Measurements from ENCODE around the gene PPM1J.

PPM1J gene

GRCh38 chr1:112692681-112693080 lies 22.5 kb downstream of the PPM1J start:
- FAIRE-seq, result no peak
- DNase-seq (ENCODE audit: low spot score), result no peak

- no peak for DNase-seq (ENCODE audit: low spot score)
- FAIRE-seq, result no peak
Measured at GRCh38 chr1:112689842-112690237, 25.3 kb downstream of the PPM1J start.

GRCh38 chr1:112689196-112689841 lies 25.8 kb downstream of the PPM1J start:
- no peak for DNase-seq (ENCODE audit: low spot score)
- no peak for FAIRE-seq

GRCh38 chr1:112688781-112689193 lies 26.3 kb downstream of the PPM1J start:
- DNase-seq (ENCODE audit: low spot score) (no peak), FAIRE-seq (no peak)

GRCh38 chr1:112687785-112688496 lies 27.2 kb downstream of the PPM1J start:
- DNase-seq (ENCODE audit: low spot score) (no peak), FAIRE-seq (no peak)

GRCh38 chr1:112687361-112687760 lies 27.8 kb downstream of the PPM1J start:
- no peak for FAIRE-seq

GRCh38 chr1:112686835-112687234 lies 28.3 kb downstream of the PPM1J start:
- FAIRE-seq (no peak), DNase-seq (ENCODE audit: low spot score) (no peak)

More at GRCh38 chr1:112687361-112687760, 27.8 kb downstream of the PPM1J start:
- no peak for DNase-seq (ENCODE audit: low spot score)

- FAIRE-seq, result no peak
- no peak for DNase-seq (ENCODE audit: low spot score)
Measured at GRCh38 chr1:112686417-112686816, 28.7 kb downstream of the PPM1J start.

- DNase-seq (ENCODE audit: low spot score) (no peak), FAIRE-seq (no peak)
Measured at GRCh38 chr1:112685913-112686312, 29.2 kb downstream of the PPM1J start.

GRCh38 chr1:112678605-112679004 lies 36.5 kb downstream of the PPM1J start:
- FAIRE-seq (no peak), DNase-seq (ENCODE audit: low spot score) (no peak)

GRCh38 chr1:112677501-112677900 lies 37.6 kb downstream of the PPM1J start:
- FAIRE-seq, result no peak
- DNase-seq (ENCODE audit: low spot score), result no peak

GRCh38 chr1:112676543-112676942 lies 38.6 kb downstream of the PPM1J start:
- FAIRE-seq (no peak), DNase-seq (ENCODE audit: low spot score) (no peak)

GRCh38 chr1:112675728-112676381 lies 39.3 kb downstream of the PPM1J start:
- no peak for DNase-seq (ENCODE audit: low spot score)
- FAIRE-seq, result no peak

GRCh38 chr1:112674986-112675727 lies 40.0 kb downstream of the PPM1J start:
- no peak for DNase-seq (ENCODE audit: low spot score)

GRCh38 chr1:112674440-112674985 lies 40.6 kb downstream of the PPM1J start, which contains the start of gene MOV10:
Gene MOV10, plus strand, starts transcription at chr1:112674659. Its CDS starts 254 bp downstream, at chr1:112674913.
- DNase-seq (ENCODE audit: low spot score) (peak; percentile 69), FAIRE-seq (no peak)

More at GRCh38 chr1:112674986-112675727, 40.0 kb downstream of the PPM1J start:
- no peak for FAIRE-seq

- DNase-seq (ENCODE audit: low spot score) (peak; percentile 54), FAIRE-seq (peak; percentile 65)
Measured at GRCh38 chr1:112673592-112674439, 41.3 kb downstream of the PPM1J start.

- no peak for FAIRE-seq
Measured at GRCh38 chr1:112672842-112673241, 42.3 kb downstream of the PPM1J start.

GRCh38 chr1:112672009-112672408 lies 43.1 kb downstream of the PPM1J start:
- DNase-seq (ENCODE audit: low spot score) (no peak), FAIRE-seq (no peak)

More at GRCh38 chr1:112672842-112673241, 42.3 kb downstream of the PPM1J start:
- no peak for DNase-seq (ENCODE audit: low spot score)

GRCh38 chr1:112666946-112667345 lies 48.2 kb downstream of the PPM1J start:
- FAIRE-seq (no peak), DNase-seq (ENCODE audit: low spot score) (no peak)

- DNase-seq (ENCODE audit: low spot score), result no peak
- FAIRE-seq, result no peak
Measured at GRCh38 chr1:112665857-112666256, 49.3 kb downstream of the PPM1J start.
